Fibroblast of pulmonary artery (primary cell): ENCODE measurements around the gene LCK.
A peak's percentile ranks its signal among the peaks of the same experiment; 100 is the strongest.

Experiments
- DNase-seq: peaks from one replicate; pipeline ENCODE4 v3.0.0-alpha.2; 2010; ENCODE audit warnings: low read depth
- H3K4me3 ChIP-seq: replicated peaks from 2 replicates; pipeline ENCODE4 v1.5.1; 2011; ENCODE audit warnings: low read depth, mild to moderate bottlenecking, control low read depth, low read length, moderate library complexity
- TF ChIP-seq, protein P1 (sequence below): IDR thresholded peaks from 2 replicates; pipeline ENCODE4 v1.5.1; 2011; ENCODE audit warnings: mild to moderate bottlenecking, control low read depth, low read length, inconsistent platforms; ENCODE audit errors: missing control alignments

The LCK gene

GRCh38 chr1:32250893-32251716 is at the start of gene LCK:
LCK (plus strand) TSS chr1:32251265; CDS start chr1:32274330, 23,065 bp downstream.
- no peak for DNase-seq
- no peak within 1 kb of the TSS for H3K4me3 ChIP-seq
- TF ChIP-seq, protein P1, sequence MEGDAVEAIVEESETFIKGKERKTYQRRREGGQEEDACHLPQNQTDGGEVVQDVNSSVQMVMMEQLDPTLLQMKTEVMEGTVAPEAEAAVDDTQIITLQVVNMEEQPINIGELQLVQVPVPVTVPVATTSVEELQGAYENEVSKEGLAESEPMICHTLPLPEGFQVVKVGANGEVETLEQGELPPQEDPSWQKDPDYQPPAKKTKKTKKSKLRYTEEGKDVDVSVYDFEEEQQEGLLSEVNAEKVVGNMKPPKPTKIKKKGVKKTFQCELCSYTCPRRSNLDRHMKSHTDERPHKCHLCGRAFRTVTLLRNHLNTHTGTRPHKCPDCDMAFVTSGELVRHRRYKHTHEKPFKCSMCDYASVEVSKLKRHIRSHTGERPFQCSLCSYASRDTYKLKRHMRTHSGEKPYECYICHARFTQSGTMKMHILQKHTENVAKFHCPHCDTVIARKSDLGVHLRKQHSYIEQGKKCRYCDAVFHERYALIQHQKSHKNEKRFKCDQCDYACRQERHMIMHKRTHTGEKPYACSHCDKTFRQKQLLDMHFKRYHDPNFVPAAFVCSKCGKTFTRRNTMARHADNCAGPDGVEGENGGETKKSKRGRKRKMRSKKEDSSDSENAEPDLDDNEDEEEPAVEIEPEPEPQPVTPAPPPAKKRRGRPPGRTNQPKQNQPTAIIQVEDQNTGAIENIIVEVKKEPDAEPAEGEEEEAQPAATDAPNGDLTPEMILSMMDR, result no peak

- peak overlapping the region; percentile 77 for H3K4me3 ChIP-seq
- DNase-seq, result no peak
- TF ChIP-seq, protein P1, result no peak
Observed at GRCh38 chr1:32204943-32205361, 46.1 kb upstream of the LCK start.

DNA sequence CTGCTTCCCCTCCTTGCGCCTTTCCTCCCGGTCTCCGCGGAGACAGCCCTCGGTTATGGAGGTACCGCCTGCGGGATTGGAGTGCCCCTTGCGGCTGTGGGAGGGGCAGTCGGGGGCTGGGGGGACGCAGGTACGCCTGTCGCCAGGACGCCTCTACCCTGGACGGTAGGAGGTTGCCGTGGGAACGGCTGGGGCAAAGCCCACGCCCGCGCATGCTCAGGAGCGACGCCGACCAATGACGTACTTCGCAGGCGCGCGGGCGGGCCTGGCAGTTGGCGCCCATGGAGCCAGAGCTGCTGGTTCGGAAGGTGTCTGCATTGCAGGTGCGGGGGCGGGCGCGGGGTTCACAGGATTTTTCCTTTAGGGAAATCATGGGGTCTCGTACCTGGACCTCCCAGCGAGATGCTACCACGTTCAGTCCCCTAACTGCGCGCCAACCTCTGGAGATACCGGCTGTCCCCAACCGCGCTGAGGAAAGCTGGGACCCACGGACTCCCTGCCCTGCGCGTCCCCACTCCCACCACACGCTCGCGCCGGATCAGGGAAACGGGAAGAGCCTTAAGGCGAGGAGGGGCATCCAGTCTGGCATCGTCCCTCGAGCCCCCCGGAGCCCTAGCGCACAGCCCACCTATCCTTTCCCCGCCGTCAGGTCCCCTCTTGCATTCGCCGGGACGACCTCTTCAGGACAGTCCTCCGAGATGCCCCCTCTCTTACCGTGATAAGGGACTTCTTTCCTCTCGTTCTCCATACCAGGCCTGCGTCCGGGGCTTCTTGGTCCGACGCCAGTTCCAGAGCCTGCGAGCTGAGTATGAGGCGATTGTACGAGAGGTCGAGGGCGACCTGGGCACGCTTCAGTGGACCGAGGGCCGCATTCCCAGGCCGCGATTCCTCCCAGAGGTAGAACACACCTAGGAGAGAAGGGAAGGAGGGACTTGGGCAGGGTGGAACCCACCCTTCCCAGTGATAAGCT is 45.4 kb upstream of the LCK start, which contains the start of gene IQCC:
Gene IQCC (plus strand): TSS at position 271 of the 970 bp plus-strand sequence. CDS start 11 bp downstream, at position 282.
- TF ChIP-seq, protein P1, result no peak
- DNase-seq, result peak; percentile 80

DNA sequence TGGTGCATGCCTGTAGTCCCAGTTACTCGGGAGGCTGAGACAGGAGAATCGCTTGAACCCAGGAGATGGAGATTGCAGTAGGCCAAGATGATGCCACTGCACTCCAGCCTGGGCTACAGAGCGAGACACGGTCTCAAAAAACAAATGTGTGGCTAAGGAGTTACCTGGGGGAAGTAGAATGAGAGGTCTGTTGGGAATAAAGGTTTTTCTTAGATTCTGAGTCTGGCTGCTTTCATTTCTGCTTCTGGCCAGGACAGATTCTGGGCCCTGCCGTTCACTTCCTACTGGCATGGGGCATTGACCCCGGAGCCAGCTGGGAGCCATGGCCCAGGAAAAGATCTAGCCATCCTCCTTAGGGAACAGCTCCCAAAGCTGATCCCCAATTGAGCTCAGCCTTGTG is 42.6 kb upstream of the LCK start:
- TF ChIP-seq, protein P1, result no peak
- DNase-seq, result no peak
- no peak overlapping the region for H3K4me3 ChIP-seq

More for the DNA sequence above, 45.4 kb upstream of the LCK start, which contains the start of gene IQCC:
- peak within 1 kb of the TSS; percentile 77 for H3K4me3 ChIP-seq

DNA sequence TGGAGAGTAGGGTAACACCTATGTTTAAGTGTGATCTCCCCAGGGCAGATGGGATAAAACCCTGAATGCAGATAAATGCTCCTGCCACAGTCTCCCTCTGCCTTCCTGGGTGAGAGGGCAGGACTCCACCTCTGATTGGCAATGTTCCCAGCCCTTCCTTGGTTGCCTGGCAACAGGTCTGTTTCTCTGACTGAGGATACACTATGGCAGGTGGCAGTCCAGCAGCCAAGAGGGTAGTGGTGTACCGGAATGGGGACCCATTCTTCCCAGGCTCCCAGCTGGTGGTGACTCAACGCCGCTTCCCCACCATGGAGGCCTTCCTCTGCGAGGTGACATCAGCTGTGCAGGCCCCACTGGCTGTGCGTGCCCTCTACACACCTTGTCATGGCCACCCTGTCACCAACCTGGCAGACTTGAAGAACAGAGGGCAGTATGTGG is 42.2 kb upstream of the LCK start, which contains the start of gene DCDC2B:
Gene DCDC2B (plus strand): TSS at position 199 of the 438 bp plus-strand sequence. CDS start 5 bp downstream, at position 204.
- TF ChIP-seq, protein P1, result no peak
- H3K4me3 ChIP-seq, result no peak within 1 kb of the TSS
- peak; percentile 51 for DNase-seq

GRCh38 chr1:32215629-32216480 is 35.2 kb upstream of the LCK start:
- H3K4me3 ChIP-seq, result no peak overlapping the region
- peak; percentile 77 for DNase-seq
- TF ChIP-seq, protein P1, result peak; percentile 87
